HL-60/S4 (cell line): ENCODE measurements around the gene MAPK6.
"Not testable (repeated sequence)": the region's sequence is repeated elsewhere in the genome, so short reads cannot be mapped to it uniquely, and the experiment has no call there.

Experiments used
- in situ Hi-C: fragments of 300-500 bp; cut with MboI; formaldehyde crosslinking; loops from 2 replicates; pipeline ENCODE4 v1.14.3; 2022; ENCODE audit warnings: low sequenced_read_pairs

Gene MAPK6

DNA sequence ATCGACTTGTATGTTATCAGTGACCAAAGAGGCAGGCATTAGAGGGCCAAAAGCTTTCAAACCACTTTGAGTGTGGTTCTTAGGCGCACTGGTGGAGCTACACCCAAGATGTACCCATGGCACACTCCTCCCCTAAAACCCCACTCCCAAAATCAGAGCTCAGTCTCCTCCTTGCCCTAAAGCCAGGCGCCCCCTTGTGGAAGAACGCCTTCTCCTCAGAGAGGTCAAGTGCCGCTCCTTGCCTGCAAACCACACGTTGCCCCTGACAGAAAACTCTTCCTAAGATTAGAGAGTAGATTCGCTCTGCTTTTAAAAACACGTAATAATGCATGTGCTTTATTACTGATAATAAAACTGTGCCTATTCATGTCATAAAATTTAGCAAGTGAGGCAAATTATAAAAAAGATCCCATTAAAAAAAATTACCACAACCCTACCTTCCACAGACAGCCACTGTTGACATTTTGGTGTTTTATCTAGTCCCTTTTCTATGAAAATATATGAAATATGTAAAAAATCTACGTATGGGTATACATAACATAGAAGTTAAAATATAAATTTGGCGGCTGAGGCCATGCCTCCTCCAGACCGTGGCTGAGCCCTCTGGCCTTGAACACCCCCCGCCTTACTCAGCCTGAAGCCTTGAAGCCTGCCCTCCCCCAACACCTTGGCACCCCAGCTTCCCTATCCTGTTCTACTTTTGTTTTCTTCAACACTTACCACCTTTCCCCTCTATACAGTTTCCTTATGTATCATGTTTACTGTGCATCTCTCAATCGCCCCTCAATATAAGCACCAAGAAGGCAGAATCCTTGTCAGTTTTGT is 60.1 kb downstream of the MAPK6 start:
- in situ Hi-C loops, result no loop called here

- in situ Hi-C loops, result no loop called here
These were observed 61.0 kb downstream of the MAPK6 start for GRCh38 chr15:52080031-52080430.

DNA sequence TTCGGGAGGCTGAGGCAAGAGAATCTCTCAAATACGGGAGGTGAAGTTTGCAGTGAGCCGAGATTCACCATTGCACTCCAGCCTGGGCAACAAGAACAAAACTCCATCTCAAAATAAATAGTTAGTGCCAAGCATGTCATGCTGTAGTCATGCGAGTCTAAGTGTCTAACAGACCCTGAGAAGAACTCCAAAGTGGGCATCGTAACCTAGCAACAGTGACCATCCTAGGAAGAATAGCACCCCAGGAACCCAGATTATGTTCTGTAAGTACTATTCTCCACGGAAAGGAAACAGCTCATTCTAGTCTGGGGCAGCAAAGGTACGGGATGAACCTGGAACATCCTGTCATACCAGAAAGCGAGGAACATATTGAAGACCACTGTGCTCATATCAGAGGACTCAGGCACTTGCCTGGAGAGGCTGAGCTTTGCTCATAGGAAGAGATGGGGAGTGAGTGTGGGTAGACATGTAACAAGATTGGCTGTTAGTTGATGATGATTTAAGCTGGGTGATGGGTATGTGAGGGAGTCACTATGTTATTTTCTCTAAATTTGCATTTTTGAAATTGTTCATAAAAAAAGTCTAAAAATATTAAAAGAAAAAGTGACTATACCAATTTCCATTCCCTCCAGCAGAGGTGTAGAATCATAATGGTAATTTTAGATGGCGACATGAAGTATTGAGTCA is 61.8 kb downstream of the MAPK6 start:
- in situ Hi-C loops, result no loop called here

- in situ Hi-C loops, result no loop called here
These were observed 63.4 kb downstream of the MAPK6 start for GRCh38 chr15:52082197-52083036.

- in situ Hi-C loops, result not testable (repeated sequence)
These were observed 64.0 kb downstream of the MAPK6 start for GRCh38 chr15:52083037-52083359.

DNA sequence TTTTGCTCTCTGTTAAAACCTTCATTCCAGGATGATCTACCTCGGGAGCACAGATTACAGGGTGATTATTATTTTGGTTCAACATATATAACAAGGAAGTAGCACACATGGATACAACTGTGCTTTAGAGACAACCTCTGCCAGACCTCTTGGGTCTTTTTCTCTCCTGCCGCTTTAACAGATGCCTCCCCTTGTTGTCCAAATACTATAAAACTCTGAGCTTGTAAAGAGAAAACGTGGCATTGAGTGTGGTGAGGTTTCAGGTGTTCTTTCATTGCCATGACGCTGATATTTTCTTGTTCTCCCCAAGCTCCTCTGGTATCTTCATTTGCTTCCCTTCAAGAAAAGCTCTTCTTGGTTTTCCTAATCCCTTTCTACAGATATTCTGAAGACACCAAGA is 64.6 kb downstream of the MAPK6 start:
- in situ Hi-C loops, result no loop called here

GRCh38 chr15:52085299-52085698 is 66.3 kb downstream of the MAPK6 start:
- in situ Hi-C loops, result no loop called here

- in situ Hi-C loops, result no loop called here
These were observed 67.2 kb downstream of the MAPK6 start for GRCh38 chr15:52086011-52086786.

DNA sequence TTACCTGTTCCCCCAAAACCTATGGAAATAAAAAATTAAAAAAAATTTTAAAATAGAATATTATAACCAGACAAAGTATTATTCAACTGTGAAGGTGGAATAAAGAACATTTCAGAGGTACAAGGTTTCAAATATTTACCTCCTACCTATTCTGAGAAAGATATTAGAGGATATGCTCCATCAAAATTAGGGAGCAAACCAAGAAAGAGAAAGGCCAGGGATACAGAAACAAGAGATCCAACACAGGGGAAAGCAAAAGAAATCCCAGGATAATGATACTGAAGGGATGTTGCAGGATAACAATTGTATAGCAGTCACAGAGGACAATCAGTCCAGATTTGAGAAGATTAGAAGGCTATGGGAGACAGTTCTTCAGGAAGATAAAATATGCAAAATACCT is 71.2 kb downstream of the MAPK6 start:
- in situ Hi-C loops, result no loop called here

DNA sequence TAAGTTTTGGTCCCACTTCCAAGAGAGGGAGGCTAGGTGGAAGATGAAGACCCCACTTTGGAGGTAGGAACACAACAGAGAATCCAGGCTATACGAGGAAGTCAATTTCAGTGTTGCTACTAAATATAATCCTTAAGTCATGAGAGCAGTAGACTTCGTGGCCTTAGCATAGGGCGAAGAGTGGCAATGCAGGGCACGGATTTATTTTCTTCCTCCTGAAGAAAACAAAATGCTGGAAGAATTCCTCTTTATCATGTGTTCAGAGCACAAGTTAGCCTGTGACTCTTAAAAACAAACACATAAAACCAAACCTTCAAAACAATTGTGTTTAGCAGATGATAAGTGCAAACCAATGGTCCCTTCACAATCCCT is 74.1 kb downstream of the MAPK6 start:
- in situ Hi-C loops, result no loop called here

DNA sequence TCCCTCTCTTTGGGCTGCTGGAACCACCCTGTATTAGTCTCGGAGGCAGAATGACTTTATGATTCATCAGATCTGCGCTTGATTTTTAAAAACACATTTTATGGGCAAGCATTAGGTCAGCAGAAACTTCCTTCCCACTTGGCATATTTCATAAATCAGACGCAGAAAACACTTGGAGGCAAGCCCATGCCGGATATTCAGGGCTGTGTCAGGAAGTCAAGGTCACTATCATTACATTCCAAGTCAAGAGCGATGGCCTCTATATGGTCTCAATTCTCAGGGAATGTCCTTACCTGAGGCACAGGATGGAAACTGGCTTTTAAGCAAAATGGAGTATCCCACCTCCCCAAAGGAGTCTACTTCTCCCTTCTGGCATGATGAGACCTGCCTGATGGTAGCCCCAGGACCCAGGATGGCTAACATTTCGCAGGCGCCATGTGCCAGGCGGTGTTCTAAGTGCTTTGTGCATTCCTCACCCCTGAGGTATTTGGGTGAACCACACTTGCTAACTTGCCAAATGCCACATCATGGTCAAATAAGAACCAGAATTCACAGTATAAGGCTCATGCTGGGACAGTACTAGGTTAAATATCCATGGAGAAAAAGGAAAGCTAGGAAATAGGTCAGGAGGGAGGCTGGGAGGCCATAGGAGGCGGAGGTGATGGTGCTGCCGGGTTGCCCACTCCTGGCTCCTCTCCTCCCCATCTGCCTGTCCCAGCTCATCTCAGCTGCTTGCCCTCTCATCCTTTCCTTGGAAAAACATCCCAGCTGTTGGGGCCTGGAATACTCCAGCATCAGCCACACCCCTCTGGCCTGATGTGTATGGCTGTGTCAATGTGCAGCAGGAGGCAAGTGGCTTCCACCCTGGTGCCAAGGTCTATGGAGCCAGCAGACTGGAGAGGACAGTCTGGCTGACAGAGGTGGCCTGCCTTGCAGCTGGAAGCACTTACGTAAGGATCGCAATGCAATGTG is 74.8 kb downstream of the MAPK6 start:
- in situ Hi-C loops, result no loop called here

DNA sequence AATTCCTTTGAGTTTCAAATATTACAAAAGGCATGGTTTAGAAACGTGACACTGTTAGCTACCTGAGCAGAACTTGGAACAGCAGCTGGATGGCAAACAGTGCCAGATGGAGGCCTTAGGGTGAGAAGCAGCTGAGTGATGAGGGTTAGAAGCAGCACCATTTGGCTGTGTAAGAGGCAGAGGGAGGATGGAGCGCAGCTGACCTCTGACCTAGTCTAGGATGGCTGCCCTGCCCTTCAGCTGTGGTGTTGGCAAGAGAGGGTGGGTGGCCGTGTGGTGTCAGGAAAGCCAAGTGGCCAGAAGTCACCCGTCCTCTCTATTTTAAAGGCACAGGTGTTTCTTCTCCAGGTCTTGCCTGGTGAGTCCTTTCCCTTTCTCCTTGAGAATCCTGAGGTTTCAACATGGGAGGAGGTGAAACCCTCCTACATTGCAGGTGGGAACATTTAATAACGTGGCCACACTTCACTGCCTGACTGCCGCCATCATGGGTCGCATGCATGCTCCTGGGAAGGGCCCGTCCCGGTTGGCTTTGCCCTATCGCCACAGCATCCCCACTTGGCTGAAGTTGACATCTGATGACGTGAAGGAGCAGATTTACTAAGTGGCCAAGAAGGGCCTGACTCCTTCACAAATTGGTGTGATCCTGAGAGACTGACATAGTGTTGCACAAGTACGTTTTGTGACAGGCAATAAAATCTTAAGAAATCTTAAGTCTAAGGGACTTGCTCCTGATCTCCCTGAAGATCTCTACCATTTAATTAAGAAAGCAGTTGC is 76.0 kb downstream of the MAPK6 start:
- in situ Hi-C loops, result no loop called here

- in situ Hi-C loops, result no loop called here
These were observed 76.7 kb downstream of the MAPK6 start for GRCh38 chr15:52095597-52096262.

- in situ Hi-C loops, result not testable (repeated sequence)
These were observed 77.5 kb downstream of the MAPK6 start for GRCh38 chr15:52096536-52096935.

DNA sequence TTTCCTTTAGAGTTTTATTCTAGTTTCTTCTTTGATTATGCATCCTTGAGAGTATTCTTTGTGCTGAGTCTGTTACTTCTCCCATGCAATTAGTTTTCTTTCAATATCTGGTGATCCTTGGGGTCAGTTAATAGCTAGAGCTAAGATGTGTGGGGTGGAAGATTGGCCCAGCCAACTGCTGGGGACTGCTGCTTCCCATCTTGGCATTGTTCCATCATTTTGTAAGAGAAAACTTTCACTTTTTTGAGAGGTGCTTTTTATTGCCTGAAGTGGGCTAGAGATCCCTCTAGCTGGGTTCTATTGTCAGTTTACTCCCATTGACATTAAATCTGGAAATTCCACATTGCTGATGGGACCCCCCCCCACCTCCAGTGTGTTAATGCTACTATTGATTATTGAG is 78.2 kb downstream of the MAPK6 start:
- in situ Hi-C loops, result no loop called here

DNA sequence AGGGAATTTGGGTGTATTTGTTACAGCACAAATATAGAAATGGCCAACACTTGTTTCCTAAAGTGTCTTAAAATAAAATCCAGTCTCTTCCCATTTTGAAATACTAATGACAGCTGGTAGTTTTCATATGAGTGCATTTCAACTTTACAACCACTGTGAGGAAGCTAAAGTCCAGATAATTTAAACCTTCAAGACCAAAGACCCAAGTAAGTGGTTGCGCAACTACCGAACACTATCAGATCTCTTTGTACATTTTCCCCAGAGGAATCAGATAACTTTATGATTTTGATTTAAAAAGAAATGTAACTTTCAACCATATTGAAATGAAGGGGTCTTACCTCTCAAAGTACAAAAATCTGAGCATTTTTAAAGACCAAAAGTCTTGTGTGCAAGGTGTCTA is 79.3 kb downstream of the MAPK6 start:
- in situ Hi-C loops, result no loop called here

- in situ Hi-C loops, result no loop called here
These were observed 80.7 kb downstream of the MAPK6 start for GRCh38 chr15:52099651-52100272.

DNA sequence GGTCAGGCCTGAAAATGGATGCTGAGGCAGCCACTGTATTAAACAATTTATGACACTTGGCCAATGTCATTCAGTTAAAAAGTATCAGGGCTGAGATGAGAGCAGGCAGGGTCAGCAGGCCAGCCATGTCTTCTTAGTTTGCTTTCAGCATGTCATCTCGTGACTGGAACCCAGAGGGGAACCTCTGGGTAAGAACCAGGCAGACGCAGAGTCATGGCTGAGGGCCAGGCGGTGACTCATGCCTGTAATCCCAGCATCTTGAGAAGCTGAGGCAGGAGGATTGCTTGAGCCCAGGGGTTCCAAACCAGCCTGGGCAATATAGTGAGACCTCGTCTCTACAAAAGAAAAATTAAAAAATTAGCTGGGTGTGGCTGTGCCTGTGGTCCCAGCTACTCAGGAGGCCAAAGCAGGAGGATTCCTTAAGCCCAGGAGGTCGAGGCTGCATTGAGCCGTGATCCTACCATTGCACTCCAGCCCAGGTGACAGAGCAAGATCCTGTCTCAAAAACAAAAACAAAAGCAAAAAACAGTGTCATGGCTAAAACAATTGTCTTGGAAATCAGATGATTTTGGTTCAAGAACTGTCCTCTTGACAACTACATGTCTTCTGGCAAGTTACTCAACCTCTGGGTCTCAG is 81.9 kb downstream of the MAPK6 start:
- in situ Hi-C loops, result no loop called here
